Body of pancreas (tissue), 4 donors: Measurements from ENCODE around the gene PMM1. TPM values are rescaled to one million over a fixed set of nuclear protein-coding genes. Genes with fewer than 3 reads are reported as not detected.

ENCODE experiments used
- ATAC-seq: fragments of 150-250 bp; one replicate; pipeline ENCODE4 v1.9.1; 2016
- DNase-seq, 4 donors: peaks; one replicate each; pipeline ENCODE4 v3.0.0-alpha.2; 2019
- H3K27ac ChIP-seq, 4 donors: fragments of 200-600 bp; sonication (generic); 1 replicate in 3 of 4; 2 replicates in 1 of 4; pipeline versions ENCODE4 v1.5.1 to v1.6.1; 2016 to 2019; ENCODE audit warnings: mild to moderate bottlenecking in 1 of 4, mixed read lengths in 1 of 4, moderate library complexity in 1 of 4
- H3K27me3 ChIP-seq, 2 donors: fragments of 200-600 bp; sonication (generic); one replicate each; pipeline ENCODE4 v1.6.0; 2016; ENCODE audit warnings: mild to moderate bottlenecking in 1 of 2
- H3K36me3 ChIP-seq, 2 donors: fragments of 200-600 bp; sonication (generic); replicated peaks in 1 of 2; 2 replicates each; pipeline ENCODE4 v1.5.1; 2016; ENCODE audit warnings: low read depth in 2 of 2; ENCODE audit not compliant: insufficient read depth in 1 of 2
- H3K4me1 ChIP-seq: fragments of 200-600 bp; sonication (generic); one replicate; pipeline ENCODE4 v1.6.0; 2016
- H3K4me3 ChIP-seq, 2 donors: fragments of 200-600 bp; sonication (generic); 1 replicate in 1 of 2; 2 replicates in 1 of 2; pipeline ENCODE4 v1.5.1; 2016 to 2019
- H3K9me3 ChIP-seq, 3 donors: fragments of 200-600 bp; sonication (generic); 1 replicate in 2 of 3; 2 replicates in 1 of 3; pipeline ENCODE4 v1.5.1; 2016
- POLR2A ChIP-seq, 3 donors: fragments of 450-650 bp; IDR thresholded peaks; one replicate each; pipeline ENCODE4 v1.6.1; 2016; ENCODE audit warnings: antibody characterized with exemption in 3 of 3, mild to moderate bottlenecking in 2 of 3
- whole genome bisulfite sequencing, 2 donors: methylation state at CpG; one replicate each; pipeline ENCODE4 v1.1.5; 2017; 5-methylcytosine and 5-hydroxymethylcytosine counted together
- intact Hi-C: fragments of 100-400 bp; cut with DNase I; formaldehyde crosslinking; loops from one replicate; pipeline ENCODE4 v1.15.1; 2023
- total RNA-seq, 2 donors: library from RNA; depleted of rRNA; stranded (reverse); fragments of >200 nt; gene quantifications; one replicate each; pipeline ENCODE4 v1.1.0, GENCODE V29; 2016
- TF ChIP-seq, protein P1 (sequence below), 7 experiments: fragments of 450-650 bp in 4 of 7; fragments of 200-600 bp in 3 of 7; sonication (generic) in 3 of 7; IDR thresholded peaks; one replicate each; pipeline ENCODE4 v1.5.1; 2016 to 2019; ENCODE audit warnings: antibody characterized with exemption in 7 of 7

PMM1 gene
- total RNA-seq, 2 donors from 2014 or later, result 49.3 to 54.1 TPM

- no peak overlapping the region for H3K27ac ChIP-seq
- H3K4me1 ChIP-seq, result peaks cover 23% of the 10 kb centered on the region
- no peaks in the 10 kb centered on the region for H3K27me3 ChIP-seq
- 95 to 96% methylated on average over 7 of the region's 7 CpGs for WGBS, 2 donors
- DNase-seq, result no peak
- no peak overlapping the region for H3K4me3 ChIP-seq
- ATAC-seq, result no peak
- intact Hi-C loops, result no loop called here
- TF ChIP-seq POLR2A (IDR thresholded peaks at IDR 0.05), result no peak
- TF ChIP-seq, protein P1, sequence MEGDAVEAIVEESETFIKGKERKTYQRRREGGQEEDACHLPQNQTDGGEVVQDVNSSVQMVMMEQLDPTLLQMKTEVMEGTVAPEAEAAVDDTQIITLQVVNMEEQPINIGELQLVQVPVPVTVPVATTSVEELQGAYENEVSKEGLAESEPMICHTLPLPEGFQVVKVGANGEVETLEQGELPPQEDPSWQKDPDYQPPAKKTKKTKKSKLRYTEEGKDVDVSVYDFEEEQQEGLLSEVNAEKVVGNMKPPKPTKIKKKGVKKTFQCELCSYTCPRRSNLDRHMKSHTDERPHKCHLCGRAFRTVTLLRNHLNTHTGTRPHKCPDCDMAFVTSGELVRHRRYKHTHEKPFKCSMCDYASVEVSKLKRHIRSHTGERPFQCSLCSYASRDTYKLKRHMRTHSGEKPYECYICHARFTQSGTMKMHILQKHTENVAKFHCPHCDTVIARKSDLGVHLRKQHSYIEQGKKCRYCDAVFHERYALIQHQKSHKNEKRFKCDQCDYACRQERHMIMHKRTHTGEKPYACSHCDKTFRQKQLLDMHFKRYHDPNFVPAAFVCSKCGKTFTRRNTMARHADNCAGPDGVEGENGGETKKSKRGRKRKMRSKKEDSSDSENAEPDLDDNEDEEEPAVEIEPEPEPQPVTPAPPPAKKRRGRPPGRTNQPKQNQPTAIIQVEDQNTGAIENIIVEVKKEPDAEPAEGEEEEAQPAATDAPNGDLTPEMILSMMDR (IDR thresholded peaks at IDR 0.05), result no peak
- H3K36me3 ChIP-seq, result no peaks in the 10 kb centered on the region
- no peaks in the 10 kb centered on the region for H3K9me3 ChIP-seq
Observed at GRCh38 chr22:41585898-41586297, 3.7 kb downstream of the PMM1 start.

DNA sequence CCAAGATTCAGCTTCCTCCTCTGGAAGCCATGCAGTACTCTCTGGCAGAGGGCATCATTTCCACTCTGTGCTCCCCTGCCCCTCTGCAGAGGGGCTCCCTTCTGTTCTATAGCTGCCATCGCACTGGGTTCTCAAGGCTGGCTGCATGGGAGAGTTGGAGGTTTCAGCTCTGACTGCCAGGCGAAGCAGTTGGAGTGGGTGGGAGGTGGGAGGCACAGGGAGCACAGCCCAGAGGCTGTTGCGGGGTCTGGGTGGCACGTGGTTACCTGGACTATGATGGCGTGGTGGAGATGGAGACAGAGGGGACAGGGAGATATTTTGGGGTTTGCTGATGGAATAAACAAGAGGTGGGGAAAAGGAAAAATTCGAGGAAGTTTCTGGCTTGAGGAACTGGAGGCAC, 4.8 kb downstream of the PMM1 start:
- H3K9me3 ChIP-seq, result no peaks in the 10 kb centered on the region
- H3K27ac ChIP-seq, result no peak overlapping the region
- intact Hi-C loops, result no loop called here
- H3K36me3 ChIP-seq, result no peaks in the 10 kb centered on the region
- ATAC-seq (no peak), DNase-seq (no peak)
- H3K27me3 ChIP-seq, result no peaks in the 10 kb centered on the region
- H3K4me3 ChIP-seq, result no peak overlapping the region
- peaks cover 23% of the 10 kb centered on the region for H3K4me1 ChIP-seq
- WGBS, 2 donors, result 87 to 88% methylated on average over 6 of the region's 6 CpGs
- TF ChIP-seq, protein P1 (IDR thresholded peaks at IDR 0.05), result no peak
- TF ChIP-seq POLR2A (IDR thresholded peaks at IDR 0.05), result no peak

- no peak for TF ChIP-seq POLR2A (IDR thresholded peaks at IDR 0.05)
- TF ChIP-seq, protein P1 (IDR thresholded peaks at IDR 0.05), result no peak
- H3K4me3 ChIP-seq, result no peak overlapping the region
- no peak overlapping the region for H3K27ac ChIP-seq
- intact Hi-C loops, result no loop called here
- ATAC-seq, result no peak
- 71 to 86% methylated on average over 8 of the region's 8 CpGs for WGBS, 2 donors
- peaks cover 9% of the 10 kb centered on the region for H3K4me1 ChIP-seq
- no peaks in the 10 kb centered on the region for H3K9me3 ChIP-seq
- H3K36me3 ChIP-seq, result no peaks in the 10 kb centered on the region
- no peaks in the 10 kb centered on the region for H3K27me3 ChIP-seq
- DNase-seq, result no peak
Observed at GRCh38 chr22:41582694-41583093, 6.9 kb downstream of the PMM1 start.

- Histone ChIP-seq H3K27me3 (no peaks in the 10 kb centered on the region), H3K4me3 (no peak overlapping the region), H3K36me3 (no peaks in the 10 kb centered on the region), H3K9me3 (no peaks in the 10 kb centered on the region), H3K27ac (no peak overlapping the region), H3K4me1 (no peaks in the 10 kb centered on the region)
- TF ChIP-seq, protein P1 (IDR thresholded peaks at IDR 0.05), result no peak
- no peak for TF ChIP-seq POLR2A (IDR thresholded peaks at IDR 0.05)
- DNase-seq (no peak), ATAC-seq (no peak)
- 84 to 90% methylated on average over 4 to 6 of the region's 6 CpGs for WGBS, 2 donors
- intact Hi-C loops, result no loop called here
Observed at GRCh38 chr22:41579997-41580355, 9.7 kb downstream of the PMM1 start.

GRCh38 chr22:41579297-41579996, 10.2 kb downstream of the PMM1 start:
- no peak overlapping the region for H3K4me3 ChIP-seq
- H3K36me3 ChIP-seq, result no peaks in the 10 kb centered on the region
- no peaks in the 10 kb centered on the region for H3K27me3 ChIP-seq
- DNase-seq (no peak), ATAC-seq (no peak)
- no peaks in the 10 kb centered on the region for H3K4me1 ChIP-seq
- intact Hi-C loops, result no loop called here
- H3K27ac ChIP-seq, result no peak overlapping the region
- no peaks in the 10 kb centered on the region for H3K9me3 ChIP-seq
- 94 to 96% methylated on average over 7 to 12 of the region's 12 CpGs for WGBS, 2 donors
- no peak for TF ChIP-seq POLR2A (IDR thresholded peaks at IDR 0.05)
- TF ChIP-seq, protein P1 (IDR thresholded peaks at IDR 0.05), result no peak
